ENCODE measurements around the gene VSX1.

Gene VSX1

GRCh38 chr20:25081730-25082497 is at the start of gene VSX1:
Gene VSX1 (minus strand): TSS chr20:25082141. CDS start chr20:25082096, 45 bp downstream.
- DNase-seq (ENCODE audit: low read depth in 2 of 2), result no peak

- no peak for DNase-seq (ENCODE audit: low read depth in 2 of 2)
Observed at GRCh38 chr20:25129908-25130307, 48.0 kb upstream of the VSX1 start.

- no peak for DNase-seq (ENCODE audit: low read depth in 2 of 2)
Observed at GRCh38 chr20:25129428-25129827, 47.5 kb upstream of the VSX1 start.

GRCh38 chr20:25128649-25129048 is 46.7 kb upstream of the VSX1 start:
- no peak for DNase-seq (ENCODE audit: low read depth in 2 of 2)

GRCh38 chr20:25127761-25128537 is 46.0 kb upstream of the VSX1 start:
- no peak for DNase-seq (ENCODE audit: low read depth in 2 of 2)

- DNase-seq (ENCODE audit: low read depth in 2 of 2), result no peak
Observed at GRCh38 chr20:25126204-25127029, 44.5 kb upstream of the VSX1 start.

- no peak for DNase-seq (ENCODE audit: low read depth in 2 of 2)
Observed at GRCh38 chr20:25125636-25126035, 43.7 kb upstream of the VSX1 start.

GRCh38 chr20:25120920-25121319 is 39.0 kb upstream of the VSX1 start:
- DNase-seq (ENCODE audit: low read depth in 2 of 2), result no peak

- DNase-seq (ENCODE audit: low read depth in 2 of 2), result no peak
Observed at GRCh38 chr20:25120457-25120856, 38.5 kb upstream of the VSX1 start.

- DNase-seq (ENCODE audit: low read depth in 2 of 2), result no peak
Observed at GRCh38 chr20:25118529-25118928, 36.6 kb upstream of the VSX1 start.

- no peak for DNase-seq (ENCODE audit: low read depth in 2 of 2)
Observed at GRCh38 chr20:25117990-25118389, 36.0 kb upstream of the VSX1 start.

- DNase-seq (ENCODE audit: low read depth in 2 of 2), result no peak
Observed at GRCh38 chr20:25116739-25117458, 35.0 kb upstream of the VSX1 start.

GRCh38 chr20:25103526-25103925 is 21.6 kb upstream of the VSX1 start:
- DNase-seq (ENCODE audit: low read depth in 2 of 2), result no peak

GRCh38 chr20:25100914-25101313 is 19.0 kb upstream of the VSX1 start:
- DNase-seq (ENCODE audit: low read depth in 2 of 2), result no peak

GRCh38 chr20:25099601-25100140 is 17.7 kb upstream of the VSX1 start:
- no peak for DNase-seq (ENCODE audit: low read depth in 2 of 2)

- no peak for DNase-seq (ENCODE audit: low read depth in 2 of 2)
Observed at GRCh38 chr20:25097498-25097897, 15.6 kb upstream of the VSX1 start.

- DNase-seq (ENCODE audit: low read depth in 2 of 2), result peak in 1 of 2 donors; percentile 16
Observed at GRCh38 chr20:25090492-25091429, 8.8 kb upstream of the VSX1 start.

- DNase-seq (ENCODE audit: low read depth in 2 of 2), result no peak
Observed at GRCh38 chr20:25089662-25090061, 7.7 kb upstream of the VSX1 start.

GRCh38 chr20:25089096-25089495 is 7.2 kb upstream of the VSX1 start:
- no peak for DNase-seq (ENCODE audit: low read depth in 2 of 2)

- DNase-seq (ENCODE audit: low read depth in 2 of 2), result no peak
Observed at GRCh38 chr20:25088267-25088666, 6.3 kb upstream of the VSX1 start.

All from stimulated activated CD4-positive, alpha-beta T cell treated with anti-CD3 and anti-CD28 coated beads, Interleukin-1b, Interleukin-23, amount 100 ng/mL, for 1 hour (primary cell).